Ishikawa (cell line): ENCODE results near the gene CDH24.

Experiments used
- CEBPB ChIP-seq: IDR thresholded peaks from 2 replicates; pipeline ENCODE4 v1.6.1; 2012
- CREB1 ChIP-seq: IDR thresholded peaks from 2 replicates; pipeline ENCODE4 v1.6.1; 2012; ENCODE audit warnings: low read depth
- EGR1 ChIP-seq: IDR thresholded peaks from 2 replicates; pipeline ENCODE4 v1.6.1; 2012
- EP300 ChIP-seq: IDR thresholded peaks from 2 replicates; pipeline ENCODE4 v1.6.1; 2012; ENCODE audit warnings: borderline replicate concordance
- FOXM1 ChIP-seq: IDR thresholded peaks from 2 replicates; pipeline ENCODE4 v1.6.1; 2012; ENCODE audit warnings: low read depth, borderline replicate concordance
- NFIC ChIP-seq: IDR thresholded peaks from 2 replicates; pipeline ENCODE4 v1.6.1; 2012
- RAD21 ChIP-seq: IDR thresholded peaks from 2 replicates; pipeline ENCODE4 v1.6.1; 2012; ENCODE audit warnings: low read depth
- TAF1 ChIP-seq: IDR thresholded peaks from 2 replicates; pipeline ENCODE4 v1.6.1; 2012; ENCODE audit warnings: low read depth, mild to moderate bottlenecking
- TCF12 ChIP-seq: IDR thresholded peaks from 2 replicates; pipeline ENCODE4 v1.6.1; 2012; ENCODE audit warnings: low read depth
- TEAD4 ChIP-seq: IDR thresholded peaks from 2 replicates; pipeline ENCODE4 v1.6.1; 2012
- YY1 ChIP-seq: IDR thresholded peaks from 2 replicates; pipeline ENCODE4 v1.6.1; 2012; ENCODE audit warnings: low read depth
- ZBTB7A ChIP-seq: IDR thresholded peaks from 2 replicates; pipeline ENCODE4 v1.6.1; 2012; ENCODE audit warnings: low read depth
- TF ChIP-seq, protein P1 (sequence below): IDR thresholded peaks from 2 replicates; pipeline ENCODE4 v1.6.1; 2012
- TF ChIP-seq, protein P2 (sequence below): IDR thresholded peaks from 2 replicates; pipeline ENCODE4 v1.6.1; 2012; ENCODE audit warnings: low read depth, mild to moderate bottlenecking
- TF ChIP-seq, protein P3 (sequence below): IDR thresholded peaks from 2 replicates; pipeline ENCODE4 v1.6.1; 2012

The CDH24 gene

DNA sequence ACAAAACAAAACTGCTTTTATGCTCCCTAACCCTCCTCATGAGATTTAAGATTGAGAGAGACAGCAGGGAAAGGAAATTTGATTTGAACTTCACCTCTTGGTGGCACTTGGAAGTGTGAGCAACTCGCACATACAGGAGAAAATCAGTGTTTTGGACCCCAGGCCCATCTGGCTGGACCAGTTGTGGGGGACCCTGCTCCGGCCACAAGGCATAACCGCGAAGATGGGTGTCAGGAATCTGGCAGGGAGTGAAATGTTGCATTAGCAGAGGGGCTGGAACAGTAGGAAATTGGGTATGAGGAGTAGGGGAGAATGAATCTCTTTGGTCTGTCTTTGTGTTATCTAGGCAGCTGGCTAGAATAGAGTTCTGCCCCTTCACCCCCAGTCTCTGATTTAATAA, 46.3 kb upstream of the CDH24 start:
- TF ChIP-seq, protein P1, sequence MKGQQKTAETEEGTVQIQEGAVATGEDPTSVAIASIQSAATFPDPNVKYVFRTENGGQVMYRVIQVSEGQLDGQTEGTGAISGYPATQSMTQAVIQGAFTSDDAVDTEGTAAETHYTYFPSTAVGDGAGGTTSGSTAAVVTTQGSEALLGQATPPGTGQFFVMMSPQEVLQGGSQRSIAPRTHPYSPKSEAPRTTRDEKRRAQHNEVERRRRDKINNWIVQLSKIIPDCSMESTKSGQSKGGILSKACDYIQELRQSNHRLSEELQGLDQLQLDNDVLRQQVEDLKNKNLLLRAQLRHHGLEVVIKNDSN: no peak
- TF ChIP-seq, protein P2, sequence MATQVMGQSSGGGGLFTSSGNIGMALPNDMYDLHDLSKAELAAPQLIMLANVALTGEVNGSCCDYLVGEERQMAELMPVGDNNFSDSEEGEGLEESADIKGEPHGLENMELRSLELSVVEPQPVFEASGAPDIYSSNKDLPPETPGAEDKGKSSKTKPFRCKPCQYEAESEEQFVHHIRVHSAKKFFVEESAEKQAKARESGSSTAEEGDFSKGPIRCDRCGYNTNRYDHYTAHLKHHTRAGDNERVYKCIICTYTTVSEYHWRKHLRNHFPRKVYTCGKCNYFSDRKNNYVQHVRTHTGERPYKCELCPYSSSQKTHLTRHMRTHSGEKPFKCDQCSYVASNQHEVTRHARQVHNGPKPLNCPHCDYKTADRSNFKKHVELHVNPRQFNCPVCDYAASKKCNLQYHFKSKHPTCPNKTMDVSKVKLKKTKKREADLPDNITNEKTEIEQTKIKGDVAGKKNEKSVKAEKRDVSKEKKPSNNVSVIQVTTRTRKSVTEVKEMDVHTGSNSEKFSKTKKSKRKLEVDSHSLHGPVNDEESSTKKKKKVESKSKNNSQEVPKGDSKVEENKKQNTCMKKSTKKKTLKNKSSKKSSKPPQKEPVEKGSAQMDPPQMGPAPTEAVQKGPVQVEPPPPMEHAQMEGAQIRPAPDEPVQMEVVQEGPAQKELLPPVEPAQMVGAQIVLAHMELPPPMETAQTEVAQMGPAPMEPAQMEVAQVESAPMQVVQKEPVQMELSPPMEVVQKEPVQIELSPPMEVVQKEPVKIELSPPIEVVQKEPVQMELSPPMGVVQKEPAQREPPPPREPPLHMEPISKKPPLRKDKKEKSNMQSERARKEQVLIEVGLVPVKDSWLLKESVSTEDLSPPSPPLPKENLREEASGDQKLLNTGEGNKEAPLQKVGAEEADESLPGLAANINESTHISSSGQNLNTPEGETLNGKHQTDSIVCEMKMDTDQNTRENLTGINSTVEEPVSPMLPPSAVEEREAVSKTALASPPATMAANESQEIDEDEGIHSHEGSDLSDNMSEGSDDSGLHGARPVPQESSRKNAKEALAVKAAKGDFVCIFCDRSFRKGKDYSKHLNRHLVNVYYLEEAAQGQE: no peak
- TF ChIP-seq RAD21: no peak
- TF ChIP-seq FOXM1: no peak
- no peak for TF ChIP-seq CEBPB
- TF ChIP-seq YY1: no peak
- no peak for TF ChIP-seq ZBTB7A
- TF ChIP-seq CREB1: no peak
- TF ChIP-seq NFIC: no peak
- TF ChIP-seq EGR1: no peak
- no peak for TF ChIP-seq TEAD4
- no peak for TF ChIP-seq EP300

DNA sequence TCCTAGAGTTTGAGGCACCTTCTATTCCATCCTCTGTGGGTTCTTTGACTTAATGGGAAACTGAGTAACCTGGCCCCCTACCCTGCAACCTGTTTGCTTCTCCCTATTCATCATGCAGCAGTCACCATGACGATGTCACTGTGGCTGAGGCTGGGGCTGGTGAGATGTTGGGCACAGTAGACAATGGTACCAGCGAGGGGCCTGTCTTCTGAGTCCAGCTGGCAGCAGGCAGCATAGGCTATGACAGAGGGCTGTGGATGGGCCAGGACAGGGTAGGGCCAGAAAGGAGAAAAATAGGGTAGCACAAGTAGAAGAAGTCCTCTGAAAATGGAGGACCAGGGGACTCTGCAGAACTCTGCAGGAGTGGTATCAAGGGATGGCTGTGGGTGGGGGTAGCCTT, 45.5 kb upstream of the CDH24 start:
- no peak for TF ChIP-seq NFIC
- no peak for TF ChIP-seq TEAD4
- TF ChIP-seq CEBPB: no peak
- no peak for TF ChIP-seq CREB1
- no peak for TF ChIP-seq YY1
- no peak for TF ChIP-seq EP300
- no peak for TF ChIP-seq ZBTB7A
- TF ChIP-seq TCF12: no peak
- TF ChIP-seq, protein P1: no peak
- no peak for TF ChIP-seq RAD21
- TF ChIP-seq TAF1: no peak
- TF ChIP-seq, protein P2: no peak
- TF ChIP-seq, protein P3, sequence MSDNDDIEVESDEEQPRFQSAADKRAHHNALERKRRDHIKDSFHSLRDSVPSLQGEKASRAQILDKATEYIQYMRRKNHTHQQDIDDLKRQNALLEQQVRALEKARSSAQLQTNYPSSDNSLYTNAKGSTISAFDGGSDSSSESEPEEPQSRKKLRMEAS: no peak
- no peak for TF ChIP-seq EGR1
- TF ChIP-seq FOXM1: no peak

DNA sequence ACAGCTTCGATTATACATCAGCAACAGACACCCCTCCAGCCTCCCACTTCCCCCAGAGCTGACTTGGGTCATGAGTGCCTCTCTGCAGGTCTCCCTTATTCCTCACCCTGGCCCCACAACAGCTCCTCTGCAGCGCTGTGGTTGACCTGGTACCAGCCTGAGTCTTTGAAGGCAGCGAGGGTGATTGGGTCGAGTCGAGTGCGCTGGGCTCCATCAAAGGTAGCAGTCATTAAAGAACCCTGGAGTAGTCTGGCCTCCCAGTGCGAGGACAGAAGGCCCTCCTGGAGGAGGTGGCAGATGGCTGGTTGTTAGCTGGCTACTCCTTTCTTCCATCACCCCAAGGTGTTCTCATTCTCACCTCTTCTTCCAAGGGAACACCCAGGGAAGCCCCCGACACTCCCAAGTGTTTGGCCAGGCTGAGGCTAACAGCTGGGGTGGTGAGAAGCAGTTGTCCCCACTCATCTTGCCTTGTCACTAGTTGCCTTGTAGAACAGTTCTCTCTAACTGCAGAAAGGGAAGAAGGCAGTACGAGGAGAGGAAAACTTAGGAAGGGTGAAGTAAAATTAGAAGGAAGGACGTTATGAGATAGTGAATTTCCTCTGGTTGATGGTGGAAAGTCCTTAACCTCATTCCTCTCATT, 44.8 kb upstream of the CDH24 start:
- TF ChIP-seq RAD21 (no peak), FOXM1 (no peak)

DNA sequence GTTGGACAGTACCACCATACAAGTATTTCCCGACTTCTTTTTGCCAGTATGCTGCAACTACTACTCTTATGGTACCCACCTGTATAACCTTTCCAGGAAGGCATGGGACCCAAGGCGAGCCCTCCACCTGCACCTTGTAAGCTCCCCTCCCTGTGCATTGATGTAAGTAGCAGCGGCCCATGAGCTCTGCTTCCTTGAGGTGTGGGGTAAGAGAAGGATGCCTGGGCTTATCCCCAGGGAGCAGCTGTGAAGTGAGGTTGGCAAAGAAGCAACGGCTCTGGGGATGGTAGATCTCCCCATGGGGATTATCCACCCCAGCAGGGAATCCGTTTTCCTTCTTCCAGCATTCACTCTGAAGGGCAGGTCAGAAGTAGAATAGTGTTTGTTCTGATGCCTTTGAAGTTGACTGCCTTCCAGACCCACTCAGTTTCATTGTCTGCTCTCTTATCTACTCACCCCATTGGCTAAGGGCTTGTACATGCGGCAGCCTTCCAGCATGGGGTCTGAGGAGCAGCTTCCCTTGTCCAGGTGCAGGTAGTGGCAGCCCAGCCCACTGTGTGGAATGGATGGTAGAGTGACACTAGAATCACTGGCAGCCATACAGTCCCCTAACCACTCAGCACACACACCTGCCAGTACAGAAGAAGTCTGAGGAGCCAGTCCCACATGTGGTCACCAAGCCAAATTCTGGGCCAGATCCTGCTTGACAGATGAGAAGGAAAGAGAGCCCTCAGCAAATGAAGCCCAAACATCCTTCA, 44.1 kb upstream of the CDH24 start:
- TF ChIP-seq YY1 (no peak), RAD21 (no peak)

DNA sequence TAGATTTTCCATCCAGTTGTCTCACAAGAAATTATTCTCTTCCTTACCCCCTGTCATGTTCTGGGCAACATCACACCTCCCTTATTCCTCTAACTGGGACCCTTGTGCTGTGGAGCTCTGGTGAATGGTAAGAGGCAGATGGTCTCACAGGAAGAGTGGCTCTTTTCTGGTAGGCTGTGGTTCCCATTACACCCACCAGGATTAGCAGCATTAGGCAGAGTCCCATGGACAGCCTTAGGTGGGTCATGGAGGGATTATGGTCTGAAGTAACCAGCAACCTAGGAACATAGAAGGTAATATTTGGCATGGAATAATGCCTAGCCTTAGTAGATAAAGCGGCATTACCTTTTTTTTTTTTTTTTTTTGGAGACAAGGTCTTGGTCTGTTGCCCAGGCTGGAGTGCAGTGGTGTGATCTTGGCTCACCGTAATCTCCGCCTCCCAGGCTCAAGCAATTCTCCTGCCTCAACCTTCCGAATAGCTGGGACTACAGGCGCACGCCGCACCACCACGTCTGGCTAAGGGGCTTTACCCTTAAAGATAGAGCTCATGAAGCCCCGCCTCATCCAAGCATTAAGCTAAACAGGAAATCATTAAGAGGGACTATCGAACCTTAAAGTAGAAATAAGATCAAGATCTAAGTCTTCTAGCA, 42.0 kb upstream of the CDH24 start:
- no peak for TF ChIP-seq ZBTB7A
- TF ChIP-seq TEAD4: no peak
- no peak for TF ChIP-seq YY1
- TF ChIP-seq TCF12: no peak
- no peak for TF ChIP-seq NFIC
- TF ChIP-seq FOXM1: no peak

DNA sequence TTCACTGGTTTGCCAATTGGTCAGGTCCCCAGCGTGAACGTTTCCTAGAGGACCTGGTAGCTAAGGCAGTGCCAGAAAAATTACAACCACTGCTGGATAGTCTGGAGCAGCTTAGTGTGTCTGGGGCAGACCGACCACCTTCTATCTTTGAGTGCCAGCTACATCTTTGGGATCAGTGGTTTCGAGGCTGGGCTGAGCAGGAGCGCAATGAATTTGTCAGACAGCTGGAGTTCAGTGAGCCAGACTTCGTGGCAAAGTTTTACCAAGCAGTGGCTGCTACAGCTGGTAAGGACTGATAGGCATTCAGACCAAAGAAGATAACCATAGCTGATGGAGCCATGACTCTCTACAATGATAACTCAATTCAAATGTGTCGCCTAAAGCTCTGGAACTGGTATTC, 40.5 kb upstream of the CDH24 start:
- TF ChIP-seq ZBTB7A (no peak), NFIC (no peak), EP300 (no peak), TCF12 (no peak), EGR1 (no peak), CEBPB (no peak), YY1 (no peak), FOXM1 (no peak), RAD21 (no peak)
- TF ChIP-seq, protein P3: no peak
- TF ChIP-seq, protein P2: no peak
- TF ChIP-seq, protein P1: no peak
